GM12878 (cell line): ENCODE data around the gene SYT8. TPM values are rescaled to one million over a fixed set of nuclear protein-coding genes. Genes with fewer than 3 reads are reported as not detected.

Experiments
- ATAC-seq: fragments of 200-7000 bp; cut with Tn5 transposase; 3 replicates; pipeline ENCODE4 v1.9.1; 2020; ENCODE audit warnings: mild to moderate bottlenecking, moderate library complexity
- Bru-seq: library from RNA; stranded (reverse); fragments of 400-500 nt; gene quantifications from one replicate; lab custom pipeline; 2021; lab: Mats Ljungman, UMichigan
- BruChase-seq, 2 experiments: library from RNA; stranded (reverse); fragments of 400-500 nt; gene quantifications; one replicate each; lab custom pipeline; 2021; lab: Mats Ljungman, UMichigan
- BruUV-seq: library from RNA; stranded (reverse); fragments of 400-500 nt; replicated peaks from 2 replicates; lab custom pipeline; 2021; lab: Mats Ljungman, UMichigan
- CTCF ChIA-PET: fragments of 300-600 bp; sonication (Branson Sonifier 250); formaldehyde crosslinking; extraction: SDS; loops from one replicate; lab custom pipeline; 2021; ENCODE audit warnings: inconsistent platforms; lab: Yijun Ruan, JAX
- POLR2A ChIA-PET: fragments of 350-600 bp; formaldehyde crosslinking; extraction: SDS; loops from one replicate; lab custom pipeline; 2021; ENCODE audit warnings: inconsistent platforms; lab: Charles Lee
- RAD21 ChIA-PET: fragments of 300-600 bp; sonication (Branson Sonifier 250); formaldehyde crosslinking; loops from one replicate; lab custom pipeline; 2023; ENCODE audit warnings: antibody characterized with exemption; ENCODE audit not compliant: unreplicated experiment; lab: Charles Lee
- SMC1A ChIA-PET: fragments of 300-600 bp; sonication (Branson Sonifier 250); formaldehyde crosslinking; loops from one replicate; lab custom pipeline; 2023; ENCODE audit not compliant: unreplicated experiment, uncharacterized antibody; lab: Charles Lee
- DNase-seq: peaks from one replicate; pipeline ENCODE4 v3.0.0-alpha.2; 2011; ENCODE audit warnings: low read depth, low spot score
- FAIRE-seq: peaks from 3 replicates; lab custom pipeline; 2011; peaks lifted over from hg19 to GRCh38; lab: Jason Lieb, UNC
- H2AFZ ChIP-seq: 2 replicates; pipeline ENCODE4 v1.6.0; 2011; ENCODE audit warnings: low read depth, low read length, control low read depth; ENCODE audit not compliant: control insufficient read depth
- H3K27ac ChIP-seq: 2 replicates; pipeline ENCODE4 v1.5.1; 2011; ENCODE audit warnings: control low read depth; ENCODE audit not compliant: control insufficient read depth, insufficient read depth
- H3K27me3 ChIP-seq, 2 experiments: replicated peaks in 1 of 2; 2 replicates each; pipeline versions ENCODE4 v1.6.0 to v1.6.1; 2011; ENCODE audit warnings: low read length in 1 of 2; ENCODE audit not compliant: control insufficient read depth in 2 of 2, insufficient read depth in 2 of 2
- H3K36me3 ChIP-seq, 2 experiments: 2 replicates each; pipeline ENCODE4 v1.5.1; 2011; ENCODE audit warnings: low read length in 1 of 2; ENCODE audit not compliant: control insufficient read depth in 2 of 2, insufficient read depth in 2 of 2
- H3K4me1 ChIP-seq: 2 replicates; pipeline ENCODE4 v1.6.1; 2011; ENCODE audit warnings: mild to moderate bottlenecking, low read length, moderate library complexity, mixed read lengths; ENCODE audit not compliant: control insufficient read depth, insufficient read depth
- H3K4me2 ChIP-seq: 2 replicates; pipeline ENCODE4 v1.6.0; 2011; ENCODE audit warnings: control low read depth; ENCODE audit not compliant: control insufficient read depth, insufficient read depth
- H3K4me3 ChIP-seq: fragments of 200-600 bp; sonication (generic); 2 replicates; pipeline ENCODE4 v1.5.1; 2016
- H3K79me2 ChIP-seq: 2 replicates; pipeline ENCODE4 v1.6.0; 2011; ENCODE audit warnings: low read length; ENCODE audit not compliant: control insufficient read depth, insufficient read depth
- H3K9ac ChIP-seq: 2 replicates; pipeline ENCODE4 v1.8.0; 2011; ENCODE audit warnings: low read length, control low read depth, mixed read lengths; ENCODE audit not compliant: control insufficient read depth, insufficient read depth
- H3K9me3 ChIP-seq: replicated peaks from 3 replicates; pipeline ENCODE4 v1.5.1; 2011; ENCODE audit warnings: mild to moderate bottlenecking, low read length; ENCODE audit not compliant: control insufficient read depth, insufficient read depth
- H4K20me1 ChIP-seq: 2 replicates; pipeline ENCODE4 v1.6.0; 2011; ENCODE audit not compliant: control insufficient read depth, insufficient read depth
- BACH1 ChIP-seq: fragments of 450-650 bp; IDR thresholded peaks from 2 replicates; pipeline ENCODE4 v1.6.1; 2017; ENCODE audit warnings: mild to moderate bottlenecking, borderline replicate concordance
- CUX1 ChIP-seq: IDR thresholded peaks from 2 replicates; pipeline ENCODE4 v1.6.1; 2012; ENCODE audit warnings: improper control_type of control experiment, low read depth, low read length; ENCODE audit not compliant: insufficient replicate concordance
- GABPA ChIP-seq: IDR thresholded peaks from 2 replicates; pipeline ENCODE4 v1.6.1; 2014; ENCODE audit warnings: antibody characterized with exemption, low read depth, mild to moderate bottlenecking, inconsistent platforms
- KAT2A ChIP-seq: conservative IDR thresholded peaks from 2 replicates; pipeline ENCODE4 v1.6.1; 2011; ENCODE audit warnings: low read depth, low read length; ENCODE audit not compliant: control insufficient read depth
- NFYA ChIP-seq: IDR thresholded peaks from 2 replicates; pipeline ENCODE4 v1.6.1; 2011; ENCODE audit warnings: low read depth, mild to moderate bottlenecking, low read length, improper control_type of control experiment, borderline replicate concordance
- NR2C1 ChIP-seq: fragments of 450-650 bp; IDR thresholded peaks from 2 replicates; pipeline ENCODE4 v1.6.1; 2017; ENCODE audit warnings: antibody characterized with exemption, mild to moderate bottlenecking, moderate library complexity
- NRF1 ChIP-seq: conservative IDR thresholded peaks from 2 replicates; pipeline ENCODE4 v1.6.1; 2011; ENCODE audit warnings: mild to moderate bottlenecking, low read depth, low read length, improper control_type of control experiment
- RB1 ChIP-seq: fragments of 450-650 bp; formaldehyde crosslinking; IDR thresholded peaks from 2 replicates; pipeline ENCODE4 v1.6.1; 2017; ENCODE audit warnings: mild to moderate bottlenecking, borderline replicate concordance
- TAF1 ChIP-seq: IDR thresholded peaks from 2 replicates; pipeline ENCODE4 v1.6.1; 2011; ENCODE audit warnings: mild to moderate bottlenecking, low read depth, low read length, borderline replicate concordance
- TBL1XR1 ChIP-seq: IDR thresholded peaks from 2 replicates; pipeline ENCODE4 v1.6.1; 2012; ENCODE audit warnings: low read depth, low read length, improper control_type of control experiment
- YBX1 ChIP-seq: fragments of 450-650 bp; IDR thresholded peaks from 2 replicates; pipeline ENCODE4 v1.6.1; 2016; ENCODE audit warnings: antibody characterized with exemption
- ZBTB33 ChIP-seq: fragments of 450-650 bp; IDR thresholded peaks from 2 replicates; pipeline ENCODE4 v1.6.1; 2017; ENCODE audit warnings: mild to moderate bottlenecking
- WGBS: methylation state at CpG from one replicate; pipeline ENCODE4 v1.1.6; 2016; ENCODE audit warnings: low lambda C conversion rate; ENCODE audit not compliant: insufficient replicate concordance, insufficient coverage; ENCODE audit errors: missing lambda C conversion rate; 5-methylcytosine and 5-hydroxymethylcytosine counted together
- in situ Hi-C: fragments of 300-500 bp; cut with MboI; formaldehyde crosslinking; loops from 9 replicates; pipeline ENCODE4 v1.14.3; 2018; ENCODE audit warnings: mixed read lengths
- intact Hi-C: fragments of 100-400 bp; cut with micrococcal nuclease; formaldehyde crosslinking; loops from one replicate; pipeline ENCODE4 v1.14.2; 2022; ENCODE audit not compliant: unreplicated experiment
- long read RNA-seq, 2 experiments: library from polyadenylated mRNA; unstranded; transcript quantifications; one replicate each; pipeline ENCODE4 v2.0.0, GENCODE V29; 2019 to 2020
- polyA minus RNA-seq, 3 experiments: library from RNA; depleted of rRNA, polyadenylated mRNA; stranded (reverse); fragments of >200 nt; gene quantifications; 2 replicates each; pipeline ENCODE4 v1.2.3, GENCODE V29; 2011
- polyA plus RNA-seq, 11 experiments: library from polyadenylated mRNA; depleted of rRNA in 4 of 11; unstranded in 6 of 11; stranded (reverse) in 5 of 11; fragments of >200 nt; fragmentation: Nextera tagmentation in 4 of 11; fragmentation: Illumina TruSeq in 1 of 11; extraction: Ambion mirVana in 4 of 11; extraction: Trizol in 1 of 11; gene quantifications; 1 replicate in 1 of 11; 2 replicates in 10 of 11; pipeline versions ENCODE4 v1.2.1 to v1.2.3, GENCODE V29; 2011 to 2016; ENCODE audit warnings: inconsistent platforms in 2 of 11, missing spikeins in 2 of 11, low read depth in 1 of 11
- total RNA-seq, 4 experiments: library from RNA; depleted of rRNA in 3 of 4; stranded (reverse); fragments of >200 nt in 3 of 4; fragmentation: Illumina TruSeq in 1 of 4; extraction: Trizol in 1 of 4; gene quantifications; 2 replicates each; pipeline versions ENCODE4 v1.2.1 to v1.2.3, GENCODE V29; 2013 to 2021

Gene SYT8
- not detected in 2 replicates for total RNA-seq (2013; cell fraction: nucleolus; rRNA removed)
- total RNA-seq (2014; rRNA removed), result not detected in 2 replicates
- total RNA-seq (2014; rRNA removed; fragmentation: Illumina TruSeq; extraction: Trizol), result not detected in 2 replicates
- total RNA-seq (2021), result 0.19 TPM in 1 of 2 replicates, not detected in the other
- polyA plus RNA-seq (2011; ENCODE audit: low read depth), result 0.16 TPM
- not detected in 2 replicates for polyA plus RNA-seq (2011; rRNA removed)
- 0.09 TPM in 1 of 2 replicates, not detected in the other for polyA plus RNA-seq (2011; cell fraction: cytosol; rRNA removed)
- polyA plus RNA-seq (2011; cell fraction: nucleus; rRNA removed), result 1.3 and 1.4 TPM in 2 replicates
- 0.16 and 0.46 TPM in 2 replicates for polyA plus RNA-seq (2012)
- polyA plus RNA-seq (2014; fragmentation: Illumina TruSeq; extraction: Trizol), result not detected in 2 replicates
- not detected for polyA plus RNA-seq (2014; fragmentation: Nextera tagmentation; extraction: Ambion mirVana)
- 0.44 TPM in 1 of 2 replicates, not detected in the other for polyA plus RNA-seq (2014; rRNA removed)
- polyA plus RNA-seq (2016; fragmentation: Nextera tagmentation; extraction: Ambion mirVana), result not detected
- polyA minus RNA-seq (2011; rRNA and poly(A)+ RNA removed), result not detected in 2 replicates
- polyA minus RNA-seq (2011; cell fraction: cytosol; rRNA and poly(A)+ RNA removed), result not detected in 2 replicates
- 0.19 TPM in 1 of 2 replicates, not detected in the other for polyA minus RNA-seq (2011; cell fraction: nucleus; rRNA and poly(A)+ RNA removed)
- percentile 15 among the genes with signal in this experiment for Bru-seq, nascent RNA
- percentile 14 among the genes with signal in this experiment for BruChase-seq, experiment 1, labeled RNA remaining after a 6-hour chase
- percentile 22 among the genes with signal in this experiment for BruChase-seq, experiment 2, labeled RNA remaining after a 2-hour chase
- long read RNA-seq, experiment 1, result 0 reads
- long read RNA-seq, experiment 2, result 0 reads

GRCh38 chr11:1834779-1835670 is at the start of gene SYT8:
TSS of gene SYT8 (plus strand) at chr11:1834990. CDS start at chr11:1835106, 116 bp downstream.
- Histone ChIP-seq H3K27me3 (no peaks in the 10 kb centered on the region; a peak in 2 of 4 replicates), H3K79me2 (no peaks in the 10 kb centered on the region), H2AFZ (no peak within 1 kb of the TSS), H3K27ac (no peak within 1 kb of the TSS), H3K36me3 (no peaks in the 10 kb centered on the region), H3K9ac (no peak within 1 kb of the TSS), H3K9me3 (no peaks in the 10 kb centered on the region), H3K4me3 (no peak within 1 kb of the TSS), H3K4me1 (peaks cover 10% of the 10 kb centered on the region), H4K20me1 (no peaks in the 10 kb centered on the region), H3K4me2 (no peak within 1 kb of the TSS)
- in situ Hi-C loops, result no loop called here
- FAIRE-seq (no peak), ATAC-seq (no peak), DNase-seq (no peak)
- 58% methylated on average over 24 of the region's 26 CpGs for WGBS
- POLR2A ChIA-PET, result no interaction called here
- RAD21 ChIA-PET, result interaction anchor here (1.1 to 7.5 kb wide), 5 partner anchors 48 to 317 kb away, joined by 4 to 107 read pairs (median 6); no protein-coding TSS in a partner anchor
- CTCF ChIA-PET, result interaction anchor here (1.1 to 7.9 kb wide), 8 partner anchors 117 to 316 kb away, joined by 3 to 187 read pairs (median 21); no protein-coding TSS in a partner anchor
- intact Hi-C loops, result loop anchor here (5.0 kb wide), 2 partner anchors 52 to 183 kb away; no protein-coding TSS in a partner anchor
- no TSS peak for BruUV-seq
- SMC1A ChIA-PET, result interaction anchor here (1.4 to 5.9 kb wide), 3 partner anchors 141 to 315 kb away, joined by 3 to 65 read pairs (median 17); no protein-coding TSS in a partner anchor
- no peak for TF ChIP-seq TBL1XR1
- TF ChIP-seq BACH1, result no peak
- no peak for TF ChIP-seq YBX1
- TF ChIP-seq KAT2A, result no peak
- no peak for TF ChIP-seq CUX1
- TF ChIP-seq GABPA, result no peak
- TF ChIP-seq RB1, result no peak
- no peak for TF ChIP-seq NFYA
- no peak for TF ChIP-seq NRF1
- TF ChIP-seq NR2C1, result no peak
- TF ChIP-seq ZBTB33, result no peak
- no peak for TF ChIP-seq TAF1
